Activated CD4-positive, alpha-beta memory T cell treated with anti-CD3 and anti-CD28 coated beads, Interleukin-2, amount 10 ng/mL, durations not matched to agents 7 days and 5 days (primary cell): Measurements from ENCODE around the gene STK25. TPM values are rescaled to one million over a fixed set of nuclear protein-coding genes. Genes with fewer than 3 reads are reported as not detected.
A peak's percentile ranks its signal among the peaks of the same experiment; 100 is the strongest.

Source experiments
- CTCF ChIA-PET: fragments of 350-600 bp; sonication (Branson Sonifier 250); formaldehyde crosslinking; loops from one replicate; lab custom pipeline; 2021; ENCODE audit warnings: antibody characterized with exemption, inconsistent platforms; lab: Charles Lee
- POLR2A ChIA-PET: fragments of 350-600 bp; sonication (Branson Sonifier 250); formaldehyde crosslinking; loops from one replicate; lab custom pipeline; 2021; ENCODE audit warnings: antibody characterized with exemption; lab: Charles Lee
- DNase-seq: peaks from one replicate; pipeline ENCODE4 v3.0.0-alpha.2; 2020
- H3K27ac Mint-ChIP-seq: one replicate; pipeline ENCODE4 v1.8.0; 2021; ENCODE audit warnings: mild to moderate bottlenecking, mixed read lengths
- H3K27me3 Mint-ChIP-seq: one replicate; pipeline ENCODE4 v1.8.0; 2021; ENCODE audit warnings: mixed read lengths
- H3K36me3 Mint-ChIP-seq: one replicate; pipeline ENCODE4 v1.8.0; 2021; ENCODE audit warnings: low read depth, mixed read lengths
- H3K4me1 Mint-ChIP-seq: one replicate; pipeline ENCODE4 v1.8.0; 2021; ENCODE audit warnings: mixed read lengths
- H3K4me3 Mint-ChIP-seq: one replicate; pipeline ENCODE4 v1.8.0; 2021; ENCODE audit warnings: mild to moderate bottlenecking, mixed read lengths
- H3K9me3 Mint-ChIP-seq: one replicate; pipeline ENCODE4 v1.8.0; 2021; ENCODE audit warnings: mixed read lengths
- total RNA-seq, 2 experiments: library from RNA; stranded (reverse); gene quantifications; one replicate each; pipeline ENCODE4 v1.2.3, GENCODE V29; 2021

STK25 gene
- 100 to 1,000 TPM in 1 of 2 experiments, 10 to 100 TPM in 1; 98.8 to 108 TPM for total RNA-seq

- H3K27me3 Mint-ChIP-seq = no peaks in the 10 kb centered on the region
- no peak within 1 kb of the TSS for H3K27ac Mint-ChIP-seq
- peaks cover 3% of the 10 kb centered on the region for H3K36me3 Mint-ChIP-seq
- DNase-seq = peak; percentile 98
- H3K4me3 Mint-ChIP-seq = peak within 1 kb of the TSS; percentile 77
- POLR2A ChIA-PET = interaction anchor here (0.5 to 0.8 kb wide), 3 partner anchors 133 to 922 kb away, joined by 3 read pairs; partner anchors contain the start of gene CAPN10
- H3K4me1 Mint-ChIP-seq = peaks cover 20% of the 10 kb centered on the region
- CTCF ChIA-PET = no interaction called here
- H3K9me3 Mint-ChIP-seq = no peaks in the 10 kb centered on the region
Measured at GRCh38 chr2:241508240-241509154, at the start of gene STK25. TSS of gene STK25 (minus strand) at chr2:241508584. CDS start at chr2:241508035, 549 bp downstream.

GRCh38 chr2:241556746-241557145 lies 48.4 kb upstream of the STK25 start:
- peaks cover 39% of the 10 kb centered on the region for H3K27me3 Mint-ChIP-seq
- no peak for DNase-seq
- peaks cover 13% of the 10 kb centered on the region for H3K4me1 Mint-ChIP-seq
- no peaks in the 10 kb centered on the region for H3K36me3 Mint-ChIP-seq
- no peak overlapping the region for H3K27ac Mint-ChIP-seq
- H3K9me3 Mint-ChIP-seq = no peaks in the 10 kb centered on the region
- H3K4me3 Mint-ChIP-seq = no peak overlapping the region
- POLR2A ChIA-PET = no interaction called here
- CTCF ChIA-PET = no interaction called here

GRCh38 chr2:241555711-241556110 lies 47.3 kb upstream of the STK25 start:
- Mint-ChIP-seq H3K36me3 (no peaks in the 10 kb centered on the region), H3K9me3 (no peaks in the 10 kb centered on the region)

GRCh38 chr2:241554610-241555322 lies 46.4 kb upstream of the STK25 start:
- ChIA-PET POLR2A (no interaction called here), CTCF (no interaction called here)
- no peak overlapping the region for H3K27ac Mint-ChIP-seq
- DNase-seq = no peak
- no peak overlapping the region for H3K4me3 Mint-ChIP-seq
- H3K27me3 Mint-ChIP-seq = peaks cover 30% of the 10 kb centered on the region
- H3K4me1 Mint-ChIP-seq = peaks cover 11% of the 10 kb centered on the region
- no peaks in the 10 kb centered on the region for H3K9me3 Mint-ChIP-seq
- no peaks in the 10 kb centered on the region for H3K36me3 Mint-ChIP-seq

More at GRCh38 chr2:241555711-241556110, 47.3 kb upstream of the STK25 start:
- H3K27ac Mint-ChIP-seq = no peak overlapping the region
- peaks cover 13% of the 10 kb centered on the region for H3K4me1 Mint-ChIP-seq
- DNase-seq = no peak
- ChIA-PET POLR2A (no interaction called here), CTCF (no interaction called here)
- peaks cover 39% of the 10 kb centered on the region for H3K27me3 Mint-ChIP-seq
- no peak overlapping the region for H3K4me3 Mint-ChIP-seq

- H3K27ac Mint-ChIP-seq = no peak overlapping the region
- POLR2A ChIA-PET = no interaction called here
Measured at GRCh38 chr2:241553981-241554380, 45.6 kb upstream of the STK25 start.

GRCh38 chr2:241553512-241553830 lies 45.1 kb upstream of the STK25 start:
- ChIA-PET POLR2A (no interaction called here), CTCF (no interaction called here)
- no peak for DNase-seq
- Mint-ChIP-seq H3K27me3 (peaks cover 32% of the 10 kb centered on the region), H3K27ac (no peak overlapping the region), H3K9me3 (no peaks in the 10 kb centered on the region), H3K4me3 (no peak overlapping the region), H3K4me1 (peaks cover 10% of the 10 kb centered on the region), H3K36me3 (no peaks in the 10 kb centered on the region)

More at GRCh38 chr2:241553981-241554380, 45.6 kb upstream of the STK25 start:
- Mint-ChIP-seq H3K9me3 (no peaks in the 10 kb centered on the region), H3K4me3 (no peak overlapping the region), H3K36me3 (no peaks in the 10 kb centered on the region), H3K27me3 (peaks cover 32% of the 10 kb centered on the region), H3K4me1 (peaks cover 10% of the 10 kb centered on the region)
- DNase-seq = no peak
- CTCF ChIA-PET = no interaction called here

DNA sequence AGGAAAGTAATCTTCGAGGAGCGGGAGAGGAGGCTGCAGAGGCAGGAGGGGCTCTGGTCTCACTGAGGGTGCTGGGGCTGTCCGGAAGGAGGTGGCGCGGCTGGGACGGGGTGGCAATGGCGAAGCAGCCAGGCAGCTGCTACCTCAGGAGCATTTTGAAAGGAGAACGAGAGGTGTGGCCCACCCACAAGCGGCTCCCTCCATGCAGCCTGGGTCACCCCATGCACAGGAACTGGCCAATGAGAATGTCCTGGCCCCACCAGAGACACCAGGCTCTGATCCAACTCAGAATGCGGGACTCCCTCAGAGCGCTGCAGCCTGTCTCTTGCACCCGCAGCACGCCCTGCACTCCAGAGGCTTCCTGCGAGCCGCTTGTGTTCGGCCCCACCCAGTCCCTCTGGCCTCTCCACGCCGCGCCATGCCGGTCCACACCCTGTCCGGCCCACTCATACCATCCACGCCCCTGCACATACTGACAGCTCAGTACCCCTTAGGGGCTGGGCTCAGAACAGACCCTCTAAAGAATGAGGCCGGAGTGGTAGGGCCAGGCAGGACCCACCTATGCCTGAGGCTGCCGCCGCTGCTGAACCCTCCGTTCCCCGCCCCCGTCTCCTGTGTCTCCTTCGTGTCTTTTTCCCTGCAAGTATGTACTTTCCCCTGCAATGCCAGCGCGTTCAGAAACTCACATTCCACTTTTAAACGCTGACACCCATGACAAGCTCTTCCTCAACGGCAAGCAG lies 43.8 kb upstream of the STK25 start:
- peaks cover 6% of the 10 kb centered on the region for H3K4me1 Mint-ChIP-seq
- H3K4me3 Mint-ChIP-seq = no peak overlapping the region
- H3K9me3 Mint-ChIP-seq = no peaks in the 10 kb centered on the region
- H3K27me3 Mint-ChIP-seq = peaks cover 19% of the 10 kb centered on the region
- no peak for DNase-seq
- ChIA-PET POLR2A (no interaction called here), CTCF (no interaction called here)
- no peaks in the 10 kb centered on the region for H3K36me3 Mint-ChIP-seq
- no peak overlapping the region for H3K27ac Mint-ChIP-seq

GRCh38 chr2:241551599-241551997 lies 43.2 kb upstream of the STK25 start:
- CTCF ChIA-PET = no interaction called here
- no peak overlapping the region for H3K27ac Mint-ChIP-seq
- DNase-seq = no peak
- H3K36me3 Mint-ChIP-seq = no peaks in the 10 kb centered on the region
- H3K9me3 Mint-ChIP-seq = no peaks in the 10 kb centered on the region
- peaks cover 13% of the 10 kb centered on the region for H3K27me3 Mint-ChIP-seq
- peaks cover 6% of the 10 kb centered on the region for H3K4me1 Mint-ChIP-seq
- POLR2A ChIA-PET = no interaction called here
- no peak overlapping the region for H3K4me3 Mint-ChIP-seq

DNA sequence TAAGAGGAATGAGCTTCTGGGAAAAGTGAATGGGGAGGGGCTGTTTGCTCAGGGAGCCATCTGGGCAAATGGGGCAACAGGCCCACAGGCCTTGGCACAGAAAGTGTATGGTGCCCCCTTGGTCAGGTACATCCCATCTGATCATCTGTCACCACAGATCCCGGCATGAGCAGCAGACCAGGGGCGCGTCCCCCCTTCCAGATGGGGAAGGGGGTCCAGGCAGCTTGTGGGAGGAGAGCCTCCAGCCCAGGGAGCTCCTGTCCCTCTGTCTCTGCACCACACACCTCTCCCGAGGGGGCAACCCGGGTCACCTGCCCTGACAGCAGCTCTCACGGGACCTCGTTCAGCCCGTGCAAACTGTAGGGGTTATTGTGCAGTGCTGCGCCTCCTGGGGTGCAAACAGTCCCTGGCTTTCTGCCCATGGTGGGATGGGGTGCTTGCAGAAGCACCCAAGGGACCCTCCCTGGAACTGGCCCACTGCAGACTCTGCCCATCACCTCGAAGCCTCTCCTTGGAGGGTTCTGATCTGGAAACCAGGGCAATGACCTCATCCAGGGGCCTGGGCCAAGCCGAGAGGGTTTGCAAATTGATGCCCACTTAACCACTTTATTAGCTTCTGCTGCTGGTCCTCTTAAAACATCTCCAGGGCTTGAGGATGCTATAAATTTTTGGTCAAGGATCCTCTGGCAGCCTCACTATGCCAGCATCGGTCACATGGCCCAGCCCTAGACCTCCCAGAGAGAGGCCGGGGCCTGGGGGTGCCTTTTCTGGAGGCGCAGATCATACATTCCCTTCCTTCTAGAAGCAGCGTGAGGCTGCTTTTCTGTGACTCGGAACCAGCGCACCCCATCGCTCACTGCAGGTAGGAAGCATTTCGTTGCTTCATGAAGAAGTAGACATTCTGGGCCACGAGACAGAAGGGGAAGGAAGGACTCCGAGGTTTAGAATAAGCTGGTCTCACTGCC lies 42.5 kb upstream of the STK25 start:
- Mint-ChIP-seq H3K9me3 (no peaks in the 10 kb centered on the region), H3K27me3 (peaks cover 9% of the 10 kb centered on the region), H3K4me1 (peaks cover 4% of the 10 kb centered on the region), H3K36me3 (no peaks in the 10 kb centered on the region), H3K4me3 (no peak overlapping the region), H3K27ac (no peak overlapping the region)
- no peak for DNase-seq
- ChIA-PET CTCF (no interaction called here), POLR2A (no interaction called here)

DNA sequence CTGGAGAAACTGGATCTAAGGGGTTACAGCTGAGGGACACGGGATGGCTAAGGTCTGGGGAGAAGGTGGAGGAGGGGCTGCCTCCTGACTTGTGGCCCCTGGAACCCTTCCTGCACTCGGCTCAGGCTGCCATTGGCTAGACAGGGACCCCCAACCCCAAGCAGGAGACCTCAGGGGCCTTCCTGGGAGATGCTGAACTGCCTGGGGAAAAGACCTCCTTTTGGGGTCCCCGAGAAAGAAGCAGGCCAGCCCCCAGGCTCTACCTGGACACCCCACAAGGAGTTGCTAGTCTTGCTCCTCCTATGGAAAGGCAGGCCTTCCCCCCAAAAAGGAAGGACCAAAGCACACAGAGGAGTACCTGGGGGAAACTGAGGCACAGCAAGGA lies 40.1 kb upstream of the STK25 start:
- Mint-ChIP-seq H3K27ac (no peak overlapping the region), H3K4me1 (no peaks in the 10 kb centered on the region), H3K4me3 (no peak overlapping the region), H3K27me3 (peaks cover 3% of the 10 kb centered on the region), H3K36me3 (no peaks in the 10 kb centered on the region), H3K9me3 (no peaks in the 10 kb centered on the region)
- ChIA-PET CTCF (no interaction called here), POLR2A (no interaction called here)
- DNase-seq = no peak

GRCh38 chr2:241547781-241548450 lies 39.5 kb upstream of the STK25 start:
- Mint-ChIP-seq H3K4me3 (no peak overlapping the region), H3K27ac (no peak overlapping the region), H3K36me3 (no peaks in the 10 kb centered on the region), H3K27me3 (peaks cover 7% of the 10 kb centered on the region), H3K4me1 (no peaks in the 10 kb centered on the region), H3K9me3 (no peaks in the 10 kb centered on the region)
- no peak for DNase-seq
- CTCF ChIA-PET = interaction anchor here (0.7 kb wide), 1 partner anchor 155 kb away, joined by 5 read pairs; no protein-coding TSS in a partner anchor
- POLR2A ChIA-PET = interaction anchor here (0.6 kb wide), 1 partner anchor 11 kb away, joined by 3 read pairs; no protein-coding TSS in a partner anchor
